NT2/D1 (cell line): ENCODE data around the gene MYH15.

ENCODE experiments used
- YY1 ChIP-seq: IDR thresholded peaks from 2 replicates; pipeline ENCODE4 v1.6.1; 2011; ENCODE audit not compliant: insufficient read length, insufficient read depth
- ZNF274 ChIP-seq: IDR thresholded peaks from 2 replicates; pipeline ENCODE4 v1.6.1; 2011; ENCODE audit warnings: mild to moderate bottlenecking, low read depth, low read length

DNA sequence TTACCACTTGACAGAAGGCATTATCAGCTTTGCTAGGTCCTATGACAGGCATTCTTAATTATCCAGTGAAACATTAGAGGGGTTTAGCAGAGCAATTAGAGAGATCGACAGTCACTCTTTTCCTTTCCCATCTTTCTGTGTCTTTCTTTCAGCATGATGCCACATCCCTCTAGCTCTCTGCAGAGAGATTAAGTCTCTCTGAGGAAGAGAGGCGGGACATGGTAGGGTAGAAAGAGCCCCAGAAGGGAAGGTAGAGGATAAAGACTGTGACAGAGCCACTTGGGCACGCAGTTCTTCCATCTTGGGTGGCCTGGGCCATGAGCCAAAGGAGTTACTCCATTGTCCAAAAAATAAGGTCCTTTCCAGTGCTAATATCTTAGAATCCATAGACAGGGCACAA, 158.2 kb downstream of the MYH15 start:
- TF ChIP-seq YY1 (no peak), ZNF274 (no peak)
